HepG2 (cell line): Measurements from ENCODE around the gene TBC1D14. TPM values are rescaled to one million over a fixed set of nuclear protein-coding genes. Genes with fewer than 3 reads are reported as not detected.
A peak's percentile ranks its signal among the peaks of the same experiment; 100 is the strongest.

Source experiments
- ATAC-seq: fragments of 200-7000 bp; cut with Tn5 transposase; 3 replicates; pipeline ENCODE4 v1.9.1; 2020; ENCODE audit warnings: mild to moderate bottlenecking, moderate library complexity
- BruUV-seq: library from RNA; stranded (reverse); fragments of 400-500 nt; replicated peaks from 2 replicates; lab custom pipeline; 2021; lab: Mats Ljungman, UMichigan
- CTCF ChIA-PET: fragments of 300-600 bp; formaldehyde crosslinking; extraction: SDS; loops from one replicate; lab custom pipeline; 2021; ENCODE audit warnings: low total read pairs, inconsistent platforms, low intra/inter-chr PET ratio; lab: Yijun Ruan, JAX
- POLR2A ChIA-PET: fragments of 350-600 bp; sonication (Branson Sonifier 250); formaldehyde crosslinking; loops from one replicate; lab custom pipeline; 2020; ENCODE audit warnings: antibody characterized with exemption, inconsistent platforms; lab: Yijun Ruan, JAX
- DNase-seq: peaks from one replicate; pipeline ENCODE4 v3.0.0-alpha.2; 2015; ENCODE audit warnings: low spot score
- FAIRE-seq: peaks from 3 replicates; lab custom pipeline; 2011; peaks lifted over from hg19 to GRCh38; lab: Jason Lieb, UNC
- H2AFZ ChIP-seq: one replicate; pipeline ENCODE4 v1.6.1; 2011; ENCODE audit warnings: low read length, inconsistent platforms
- H3K27ac ChIP-seq: fragments of 300-600 bp; 3 replicates; pipeline ENCODE4 v1.8.0; 2011; ENCODE audit warnings: mixed run types, mild to moderate bottlenecking, mixed read lengths, low read length, inconsistent platforms; ENCODE audit not compliant: insufficient read depth; ENCODE audit errors: extremely low read length
- H3K27me3 ChIP-seq, 2 experiments: fragments of 200-600 bp in 1 of 2; 2 replicates in 1 of 2; 3 replicates in 1 of 2; pipeline versions ENCODE4 v1.6.0 to v1.8.0; 2011; ENCODE audit warnings: low read length in 2 of 2, mild to moderate bottlenecking in 2 of 2, moderate library complexity in 2 of 2, inconsistent platforms in 1 of 2; ENCODE audit not compliant: insufficient read depth in 2 of 2, control insufficient read depth in 1 of 2
- H3K36me3 ChIP-seq, 2 experiments: fragments of 200-600 bp in 1 of 2; replicated peaks in 1 of 2; 2 replicates in 1 of 2; 3 replicates in 1 of 2; pipeline versions ENCODE4 v1.5.1 to v1.8.0; 2011; ENCODE audit warnings: low read length in 2 of 2, inconsistent platforms in 1 of 2; ENCODE audit not compliant: insufficient read depth in 2 of 2, control insufficient read depth in 1 of 2
- H3K4me1 ChIP-seq: 2 replicates; pipeline ENCODE4 v1.5.1; 2012; ENCODE audit warnings: low read length, inconsistent platforms; ENCODE audit not compliant: insufficient read depth
- H3K4me2 ChIP-seq: 2 replicates; pipeline ENCODE4 v1.6.0; 2011; ENCODE audit warnings: low read depth, low read length, inconsistent platforms
- H3K4me3 ChIP-seq, 3 experiments: fragments of 200-600 bp in 1 of 3; sonication (generic), shearing (Covaris generic) in 1 of 3; replicated peaks in 1 of 3; 2 replicates each; pipeline ENCODE4 v1.5.1; 2011 to 2016; ENCODE audit warnings: low read length in 3 of 3, inconsistent platforms in 2 of 3, low read depth in 2 of 3, mild to moderate bottlenecking in 2 of 3, control low read depth in 1 of 3, mixed read lengths in 1 of 3; ENCODE audit not compliant: insufficient read depth in 1 of 3
- H3K79me2 ChIP-seq: one replicate; pipeline ENCODE4 v1.6.1; 2011; ENCODE audit warnings: low read length, inconsistent platforms; ENCODE audit not compliant: insufficient read depth
- H3K9ac ChIP-seq: 2 replicates; pipeline ENCODE4 v1.6.0; 2011; ENCODE audit warnings: mild to moderate bottlenecking, low read depth, low read length, inconsistent platforms; ENCODE audit not compliant: insufficient read depth
- H3K9me3 ChIP-seq: 2 replicates; pipeline ENCODE4 v1.5.1; 2012; ENCODE audit warnings: mild to moderate bottlenecking, low read length
- H4K20me1 ChIP-seq: 2 replicates; pipeline ENCODE4 v1.6.0; 2011; ENCODE audit warnings: inconsistent platforms, mild to moderate bottlenecking, low read length, moderate library complexity; ENCODE audit not compliant: insufficient read depth
- AGO2 ChIP-seq: fragments of 200-400 bp; formaldehyde crosslinking; optimal IDR thresholded peaks from 2 replicates; pipeline ENCODE3; 2017; ENCODE audit warnings: mild to moderate bottlenecking, low read depth, low read length, moderate library complexity
- DNMT3B ChIP-seq: conservative IDR thresholded peaks from 2 replicates; pipeline ENCODE4 v1.6.1; 2016; ENCODE audit warnings: missing biosample characterization, control low read depth
- ETS1 ChIP-seq: sonication (generic); formaldehyde crosslinking; IDR thresholded peaks from 2 replicates; pipeline ENCODE4 v1.4.0; 2020; ENCODE audit warnings: missing genetic modification reagents
- HNF4G ChIP-seq, 2 experiments: sonication (generic) in 1 of 2; formaldehyde crosslinking in 1 of 2; IDR thresholded peaks; 2 replicates each; pipeline versions ENCODE4 v1.4.0 to v1.6.1; 2011 to 2020; ENCODE audit warnings: borderline replicate concordance in 2 of 2, low read depth in 2 of 2, mild to moderate bottlenecking in 2 of 2, low read length in 1 of 2, missing genetic modification reagents in 1 of 2, moderate library complexity in 1 of 2
- MIXL1 ChIP-seq: IDR thresholded peaks from 2 replicates; pipeline ENCODE4 v1.6.1; 2016
- ZFP41 ChIP-seq: sonication (generic); formaldehyde crosslinking; IDR thresholded peaks from 2 replicates; pipeline ENCODE4 v1.4.0; 2020; ENCODE audit warnings: mild to moderate bottlenecking, missing genetic modification reagents, borderline replicate concordance
- ZNF337 ChIP-seq: sonication (generic); formaldehyde crosslinking; IDR thresholded peaks from 2 replicates; pipeline ENCODE4 v1.5.1; 2020; ENCODE audit warnings: missing genetic modification reagents, low read depth, mild to moderate bottlenecking, borderline replicate concordance
- ZSCAN5A ChIP-seq: sonication (generic); formaldehyde crosslinking; IDR thresholded peaks from 2 replicates; pipeline ENCODE4 v1.8.0; 2022; ENCODE audit warnings: mild to moderate bottlenecking, missing genetic modification reagents, borderline replicate concordance
- WGBS: methylation state at CpG from one replicate; pipeline ENCODE4 v1.1.6; 2017; ENCODE audit warnings: low lambda C conversion rate; 5-methylcytosine and 5-hydroxymethylcytosine counted together
- in situ Hi-C: cut with HindIII; loops from 2 replicates; pipeline ENCODE4 v1.10.0; 2017; ENCODE audit warnings: low pct_unique_long_range_greater_than_20kb; ENCODE audit not compliant: extremely low pct_ligation_motif_present
- intact Hi-C: fragments of 100-400 bp; cut with micrococcal nuclease; formaldehyde crosslinking; loops from one replicate; pipeline ENCODE4 v1.10.0; 2022; ENCODE audit not compliant: unreplicated experiment
- polyA plus RNA-seq, 8 experiments: library from polyadenylated mRNA; depleted of rRNA in 3 of 8; stranded (reverse) in 7 of 8; unstranded in 1 of 8; fragments of >200 nt; fragmentation: Illumina TruSeq in 4 of 8; extraction: Trizol in 4 of 8; gene quantifications; 2 replicates each; pipeline versions ENCODE4 v1.2.1 to v1.2.3, GENCODE V29; 2011 to 2016; ENCODE audit warnings: low read depth in 4 of 8, missing spikeins in 1 of 8, mixed read lengths in 1 of 8; ENCODE audit not compliant: insufficient read depth in 1 of 8
- total RNA-seq, 5 experiments: library from RNA; depleted of rRNA; stranded (reverse); fragments of >200 nt; fragmentation: Illumina TruSeq; extraction: Trizol; gene quantifications; 2 replicates each; pipeline ENCODE4 v1.2.3, GENCODE V29; 2016; ENCODE audit warnings: low read depth in 1 of 5

The TBC1D14 gene
- total and polyA plus RNA-seq, 2 of the 13 experiments (the other 11 are each of a cell fraction or from before 2014, with no cell fraction given): 29.5 to 46.5 TPM

GRCh38 chr4:7052923-7053715 lies 143.5 kb downstream of the TBC1D14 start:
- no peak; the same call in 2 of the 3 replicates for ATAC-seq
- BruUV-seq: no TSS peak
- H3K79me2 ChIP-seq: peaks cover 6% of the 10 kb centered on the region
- POLR2A ChIA-PET: no interaction called here
- intact Hi-C loops (no loop called here), in situ Hi-C loops (no loop called here)
- H3K9me3 ChIP-seq: no peaks in the 10 kb centered on the region
- peaks cover 11 to 37% of the 10 kb centered on the region in 2 experiments; a peak in 4 of 5 replicates for H3K36me3 ChIP-seq
- no peak overlapping the region for H3K4me3 ChIP-seq
- 95% methylated on average over 15 of the region's 20 CpGs for WGBS
- H3K27me3 ChIP-seq: no peaks in the 10 kb centered on the region
- DNase-seq: no peak
- H3K4me2 ChIP-seq: no peak overlapping the region
- H3K27ac ChIP-seq: no peak overlapping the region
- FAIRE-seq: no peak
- TF ChIP-seq HNF4G (IDR thresholded peaks at IDR 0.05; ENCODE audit: borderline replicate concordance, low read depth, low read length): no peak
- no peak for TF ChIP-seq HNF4G (CRISPR knock-in tag; IDR thresholded peaks at IDR 0.05; ENCODE audit: borderline replicate concordance, low read depth)
- TF ChIP-seq ZNF337 (CRISPR knock-in tag): no peak
- no peak for TF ChIP-seq DNMT3B (CRISPR knock-in tag)
- TF ChIP-seq AGO2: peak; percentile 12
- TF ChIP-seq ZFP41 (CRISPR knock-in tag): no peak
- TF ChIP-seq MIXL1: no peak
- no peak for TF ChIP-seq ETS1 (CRISPR knock-in tag)
- TF ChIP-seq ZSCAN5A (CRISPR knock-in tag): no peak
- 0 out of 2 replicates have a peak, but pooled peaks cover 9% of the 10 kb centered on the region for H4K20me1 ChIP-seq
- no peak overlapping the region for H2AFZ ChIP-seq
- CTCF ChIA-PET: no interaction called here
- no peak overlapping the region for H3K9ac ChIP-seq
- H3K4me1 ChIP-seq: no peaks in the 10 kb centered on the region
